NCI-H146 (cell line): Measurements from ENCODE around the gene CDH4.

Experiments
- DNase-seq: peaks from one replicate; lab custom pipeline; 2025; lab: John Stamatoyannopoulos, UW

CDH4 gene

DNA sequence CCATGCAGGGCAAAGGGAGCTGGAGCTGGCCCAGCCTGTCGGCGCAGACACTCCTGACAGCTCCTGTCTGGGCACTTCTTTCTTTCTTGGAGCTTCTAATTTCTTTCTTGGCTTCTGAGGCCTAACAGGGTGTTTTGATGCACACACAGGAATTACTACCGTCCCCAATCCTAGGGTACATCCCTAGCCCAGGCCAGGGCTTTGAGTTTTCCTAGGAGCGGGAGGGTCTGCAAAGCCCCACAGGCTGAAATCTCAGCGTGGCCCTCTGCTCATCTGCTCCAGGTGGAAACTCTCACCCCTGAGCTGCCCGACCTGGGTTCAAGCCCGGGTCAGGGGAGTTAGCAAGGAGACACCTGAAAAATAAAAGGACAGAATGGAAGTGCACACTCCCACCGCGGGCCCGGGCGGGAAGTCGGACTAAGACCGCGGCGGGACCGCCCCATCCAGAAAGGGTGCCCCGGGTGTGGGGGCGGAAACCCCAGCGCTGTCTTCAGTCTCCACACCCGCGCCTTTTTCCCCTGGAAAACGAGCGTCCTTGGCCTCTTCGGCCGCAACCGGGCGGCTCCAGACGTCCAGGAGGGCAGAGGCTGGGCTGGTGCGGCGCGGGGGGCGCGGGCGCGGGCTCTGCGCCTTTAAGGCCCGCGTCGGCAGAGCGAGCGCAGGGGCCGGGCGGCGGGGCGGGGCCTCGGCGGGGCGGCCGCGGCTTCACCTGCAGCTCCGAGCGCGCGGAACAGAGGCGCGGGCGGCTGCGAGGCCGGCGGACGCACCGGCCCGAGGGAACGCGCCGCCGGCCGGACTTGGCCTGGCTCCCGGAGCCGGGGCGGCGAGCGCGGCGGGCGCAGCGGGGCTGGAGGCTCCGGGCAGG, at the start of gene CDH4:
TSS of gene CDH4 (plus strand) at position 733 of the 865 bp plus-strand sequence.
- peak; percentile 41 for DNase-seq

- DNase-seq, result no peak
These were observed 48.7 kb upstream of the CDH4 start for GRCh38 chr20:61203320-61203719.

DNA sequence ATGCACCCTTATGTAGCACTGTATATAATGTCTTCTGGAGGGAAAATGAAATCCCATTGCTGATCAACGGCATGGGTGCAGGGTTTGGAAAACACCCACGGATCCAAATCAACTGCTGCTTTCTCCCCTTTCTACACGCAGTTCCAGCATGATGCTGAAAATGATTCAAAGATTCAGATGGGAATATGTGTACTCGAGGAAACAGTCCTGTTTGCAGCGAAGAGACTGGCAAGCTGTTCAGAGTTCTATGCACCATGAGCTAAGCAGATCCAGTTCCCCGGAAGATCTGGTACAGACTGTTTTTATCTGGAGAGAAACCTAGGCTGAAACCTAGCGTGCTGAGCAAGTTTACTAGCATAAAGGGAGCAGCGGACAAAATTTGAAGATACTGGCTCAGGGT, 47.9 kb upstream of the CDH4 start:
- DNase-seq, result no peak

DNA sequence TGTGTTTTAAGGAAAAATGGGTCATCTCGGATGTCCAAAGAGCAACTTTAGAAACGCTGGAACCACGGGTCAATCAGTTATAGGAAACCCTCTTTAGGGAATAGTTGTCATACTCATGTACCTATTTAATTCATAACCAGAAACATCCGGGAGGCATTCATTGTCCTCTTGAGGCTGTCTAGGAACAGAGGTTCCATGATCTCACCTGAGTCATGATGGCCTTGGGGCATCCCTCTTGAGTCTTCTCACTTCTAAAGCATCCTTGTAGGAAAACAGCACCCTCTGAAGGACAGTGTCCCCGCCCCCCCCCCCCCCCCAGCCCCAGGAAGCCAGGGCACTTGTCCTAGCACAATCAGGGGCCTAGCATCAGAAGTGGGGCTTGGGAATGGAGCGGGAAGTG, 46.3 kb upstream of the CDH4 start:
- no peak for DNase-seq

DNA sequence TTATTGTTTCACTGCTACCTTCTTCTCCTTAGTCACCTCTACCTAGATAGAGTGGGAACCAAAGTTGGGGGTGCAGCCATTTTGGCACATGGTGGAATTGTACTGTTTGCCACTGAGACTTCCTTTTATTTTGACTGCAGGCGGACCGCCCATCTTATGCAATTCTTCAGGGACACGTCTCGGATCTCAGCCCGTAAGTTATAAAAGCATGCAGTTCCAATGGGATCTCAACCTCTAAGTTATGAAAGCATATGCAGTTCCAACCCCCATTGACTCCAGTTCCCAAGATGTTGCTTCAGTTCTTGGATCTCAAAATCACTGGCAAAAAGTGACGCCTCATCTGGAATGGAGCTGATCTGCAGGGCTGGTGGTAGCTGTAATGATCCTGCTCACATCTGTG, 41.2 kb upstream of the CDH4 start:
- no peak for DNase-seq

DNA sequence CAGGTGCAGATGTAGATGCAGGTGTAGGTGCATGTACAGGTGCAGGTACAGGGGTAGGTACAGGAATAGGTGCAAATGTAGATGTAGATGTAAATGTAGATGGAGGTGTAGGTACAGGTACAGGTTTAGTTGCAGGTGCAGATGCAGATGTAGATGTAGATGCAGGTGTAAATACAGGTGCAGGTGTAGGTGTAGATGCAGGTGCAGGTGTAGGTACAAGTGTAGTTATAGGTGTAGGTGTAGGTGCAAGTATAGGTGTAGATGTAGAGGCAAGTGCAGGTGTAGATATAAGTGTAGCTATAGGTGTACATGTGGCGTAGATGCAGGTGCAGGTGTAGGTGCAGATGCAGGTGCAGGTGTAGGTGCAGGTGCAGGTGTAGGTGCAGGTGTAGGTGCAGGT, 34.2 kb upstream of the CDH4 start:
- DNase-seq, result no peak

GRCh38 chr20:61219021-61219431, 33.0 kb upstream of the CDH4 start:
- no peak for DNase-seq

GRCh38 chr20:61220131-61220530, 31.9 kb upstream of the CDH4 start:
- DNase-seq, result no peak

GRCh38 chr20:61220626-61221325, 31.3 kb upstream of the CDH4 start:
- no peak for DNase-seq

- no peak for DNase-seq
These were observed 29.4 kb upstream of the CDH4 start for GRCh38 chr20:61222699-61223098.

GRCh38 chr20:61223121-61223520, 28.9 kb upstream of the CDH4 start:
- no peak for DNase-seq

DNA sequence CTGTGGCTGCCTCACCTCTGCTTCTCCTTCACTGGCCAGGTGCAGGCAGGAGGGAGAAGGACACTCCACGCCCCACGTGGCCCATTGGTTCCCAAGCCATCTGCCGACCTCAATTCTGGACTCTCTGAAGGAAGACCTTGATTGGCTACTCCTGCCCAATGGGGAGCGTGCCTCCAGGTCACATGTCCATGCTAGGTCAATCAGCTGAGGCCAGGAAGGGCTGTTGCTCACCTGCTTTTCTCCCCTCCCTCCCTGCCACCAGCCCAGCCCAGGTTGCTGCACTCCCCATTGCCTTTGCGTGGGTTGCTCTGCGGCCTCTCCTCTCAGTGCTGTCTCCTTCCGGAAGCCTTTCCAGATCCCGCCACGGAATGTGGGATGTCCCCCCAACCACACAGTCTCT, 21.9 kb upstream of the CDH4 start:
- no peak for DNase-seq

DNA sequence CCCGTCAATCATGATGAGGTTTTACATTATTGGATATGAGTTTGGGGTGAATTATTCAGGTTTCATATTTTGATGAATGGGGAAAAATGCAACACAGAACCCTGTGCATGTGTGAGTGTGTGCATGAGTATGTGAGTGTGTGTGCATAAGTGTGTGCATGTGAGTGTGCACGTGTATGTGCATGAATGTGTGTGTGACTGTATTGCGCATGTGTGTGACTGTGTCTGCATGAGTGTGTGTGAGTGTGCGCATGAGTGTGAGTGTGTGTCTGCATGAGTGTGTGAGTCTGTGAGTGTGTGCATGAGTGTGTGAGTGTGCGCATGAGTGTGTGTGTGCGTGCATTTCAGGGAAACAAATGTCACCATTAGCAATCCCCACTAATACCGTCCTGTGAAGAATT, 18.5 kb upstream of the CDH4 start:
- no peak for DNase-seq

- DNase-seq, result no peak
These were observed 17.7 kb upstream of the CDH4 start for GRCh38 chr20:61234224-61234890.

DNA sequence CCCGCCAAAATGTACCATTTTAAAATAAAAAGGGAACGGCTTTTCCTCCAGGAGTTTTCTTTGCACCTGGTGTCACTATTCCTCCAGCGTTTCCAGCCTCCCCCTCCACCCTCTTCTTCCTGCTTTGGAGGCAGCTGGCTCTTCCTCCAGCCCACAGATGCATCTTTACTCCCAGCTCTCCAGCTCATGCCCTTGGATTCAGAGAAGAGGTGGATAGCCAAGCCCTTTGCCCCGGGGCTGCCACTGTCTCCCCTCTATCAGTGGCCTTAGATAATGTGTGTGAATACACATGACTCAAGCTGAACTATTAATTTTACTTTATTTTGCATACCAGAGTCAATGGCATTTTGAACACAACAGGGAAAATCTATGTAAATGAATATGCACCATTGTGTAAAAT, 15.3 kb upstream of the CDH4 start:
- DNase-seq, result no peak

DNA sequence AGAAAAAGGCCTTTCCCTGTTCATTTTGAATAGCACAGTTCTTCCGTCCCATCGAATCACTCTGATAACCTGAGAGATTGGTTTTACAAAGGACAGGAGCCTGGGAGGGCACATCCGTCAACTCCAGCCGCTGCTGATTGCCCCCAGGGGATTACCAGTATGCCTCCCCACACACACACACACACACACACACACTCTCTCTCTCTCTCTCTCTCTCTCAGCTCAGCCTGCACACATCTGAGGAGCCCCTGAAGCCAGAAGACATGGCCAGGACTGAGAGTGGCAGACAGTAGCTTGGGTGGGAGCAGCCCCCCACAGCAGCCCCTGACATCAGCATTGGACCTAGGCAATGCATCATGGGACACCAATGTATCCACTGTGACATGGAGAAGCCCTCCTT, 13.2 kb upstream of the CDH4 start:
- DNase-seq, result no peak

DNA sequence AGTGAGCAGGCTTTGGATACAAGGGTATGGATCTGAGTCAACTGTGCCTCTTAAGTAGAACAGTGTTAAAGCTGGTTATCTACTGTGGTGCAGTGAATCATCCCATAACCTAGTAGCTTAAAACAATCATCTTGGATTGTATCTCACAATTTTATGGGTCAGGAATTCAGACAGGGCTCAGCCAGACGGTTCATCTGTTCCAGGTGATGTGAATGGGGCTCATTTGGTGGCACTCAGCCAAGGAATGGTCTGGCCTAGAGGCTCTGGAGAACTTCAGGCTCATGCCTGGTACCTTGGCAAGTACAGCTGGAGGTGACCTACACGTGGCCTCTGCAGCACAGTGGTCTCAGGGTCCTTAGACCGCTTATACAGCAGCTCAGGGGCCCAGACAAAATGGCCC, 11.2 kb upstream of the CDH4 start:
- no peak for DNase-seq

DNA sequence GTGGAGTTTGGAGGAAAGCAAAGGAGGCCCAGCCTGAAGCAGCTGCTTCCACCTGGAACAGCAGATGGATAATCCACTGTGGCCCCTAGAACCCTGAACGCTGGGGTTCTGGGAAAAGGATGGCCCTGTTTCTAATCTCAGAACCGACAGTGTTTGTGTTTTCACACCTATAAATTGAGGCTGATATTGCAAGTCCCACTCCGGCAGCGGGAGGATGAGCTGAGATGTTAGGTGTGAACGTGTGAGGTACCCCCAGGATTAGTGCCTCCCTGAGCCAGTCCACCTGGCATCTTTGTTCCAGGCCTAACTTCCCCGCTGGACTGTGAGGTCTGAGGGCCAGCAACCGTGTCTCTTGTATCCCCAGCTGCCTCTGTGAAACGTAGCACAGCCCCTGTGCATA, 7.8 kb upstream of the CDH4 start:
- no peak for DNase-seq

DNA sequence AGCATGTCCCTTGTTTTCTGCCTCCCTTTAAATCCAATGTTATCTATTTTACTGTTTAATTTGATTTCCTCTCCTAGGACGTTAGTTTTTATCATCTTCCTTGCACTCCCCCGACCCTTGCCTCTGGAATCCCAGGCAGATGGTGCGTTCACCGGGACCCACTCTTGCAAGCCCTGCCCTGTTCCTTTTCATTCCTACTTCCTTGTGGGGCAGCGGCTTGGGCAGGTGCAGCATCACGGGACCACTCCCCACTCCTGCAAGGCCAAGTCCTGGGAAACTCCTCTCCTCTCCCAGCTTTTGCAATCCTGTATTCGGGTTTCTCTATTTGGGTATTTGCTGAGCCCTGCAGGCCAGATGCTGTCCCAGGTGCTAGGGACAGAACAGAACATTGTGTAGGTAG, 5.8 kb upstream of the CDH4 start:
- no peak for DNase-seq

DNA sequence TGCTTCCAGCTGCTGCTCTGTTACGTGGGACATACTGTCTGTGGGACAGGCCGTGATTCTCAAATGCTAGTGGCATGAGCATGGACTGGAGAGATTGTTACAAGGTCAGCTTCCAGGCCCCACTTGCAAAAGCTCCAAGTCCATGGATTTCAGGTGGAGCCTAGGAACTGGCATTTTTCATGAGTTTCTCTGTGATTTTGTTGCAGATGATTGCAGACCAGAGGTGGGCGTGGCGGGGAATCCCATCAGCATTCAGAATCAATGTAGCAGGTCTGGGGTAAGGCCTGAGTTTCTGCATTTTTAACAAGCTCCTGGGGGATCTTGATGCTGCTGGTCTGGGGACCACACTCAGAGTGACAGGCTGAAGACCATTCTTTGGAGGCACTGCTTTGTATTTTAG, 2.4 kb upstream of the CDH4 start:
- no peak for DNase-seq

GRCh38 chr20:61252601-61253263, 671 bp downstream of the CDH4 start:
- DNase-seq, result no peak

- DNase-seq, result no peak
These were observed 1.2 kb downstream of the CDH4 start for GRCh38 chr20:61253264-61253639.
